KMS-11 (cell line): ENCODE results near the gene KRT8.

Experiments
- H2AFZ ChIP-seq: fragments of 200-600 bp; sonication (generic); 2 replicates; pipeline ENCODE4 v1.6.1; 2016; ENCODE audit warnings: antibody characterized with exemption, mixed run types, low read depth
- H3K27ac ChIP-seq: fragments of 200-600 bp; sonication (generic); 2 replicates; pipeline ENCODE4 v1.6.1; 2016; ENCODE audit warnings: mild to moderate bottlenecking, mixed run types
- H3K27me3 ChIP-seq: fragments of 200-600 bp; sonication (generic); 2 replicates; pipeline ENCODE4 v1.6.1; 2017; ENCODE audit warnings: mild to moderate bottlenecking, low read depth, mixed run types, moderate library complexity; ENCODE audit not compliant: insufficient read depth
- H3K36me3 ChIP-seq: fragments of 200-600 bp; sonication (generic); 2 replicates; pipeline ENCODE4 v1.6.1; 2017; ENCODE audit warnings: mild to moderate bottlenecking, mixed run types; ENCODE audit not compliant: insufficient read depth
- H3K4me1 ChIP-seq: fragments of 200-600 bp; sonication (generic); 2 replicates; pipeline ENCODE4 v1.6.1; 2016; ENCODE audit warnings: mild to moderate bottlenecking, low read depth, mixed run types; ENCODE audit not compliant: poor library complexity, severe bottlenecking
- H3K4me2 ChIP-seq: fragments of 200-600 bp; sonication (generic); 2 replicates; pipeline ENCODE4 v1.7.0; 2016; ENCODE audit warnings: mild to moderate bottlenecking, mixed run types
- H3K4me3 ChIP-seq: fragments of 200-600 bp; sonication (generic); IDR thresholded peaks from 2 replicates; pipeline ENCODE4 v1.6.1; 2017; ENCODE audit warnings: low read depth, low read length, mixed read lengths; ENCODE audit not compliant: insufficient read depth
- H3K79me2 ChIP-seq: fragments of 200-600 bp; sonication (generic); 2 replicates; pipeline ENCODE4 v1.6.1; 2016; ENCODE audit warnings: low read depth, mixed run types; ENCODE audit not compliant: insufficient read depth
- H3K9ac ChIP-seq: fragments of 200-600 bp; sonication (generic); 2 replicates; pipeline ENCODE4 v1.6.1; 2016; ENCODE audit warnings: mild to moderate bottlenecking, mixed run types
- H4K20me1 ChIP-seq: fragments of 200-600 bp; sonication (generic); 2 replicates; pipeline ENCODE4 v1.6.1; 2016; ENCODE audit warnings: mild to moderate bottlenecking, mixed run types; ENCODE audit not compliant: insufficient read depth
- CTCF ChIP-seq: fragments of 200-600 bp; sonication (generic); conservative IDR thresholded peaks from 2 replicates; pipeline ENCODE4 v1.6.1; 2017; ENCODE audit warnings: low read depth, mild to moderate bottlenecking, antibody characterized with exemption, low read length, moderate library complexity, mixed read lengths

Gene KRT8

GRCh38 chr12:52951126-52951525 is 46.2 kb upstream of the KRT8 start:
- Histone ChIP-seq H3K4me3 (no peak overlapping the region), H3K9ac (no peak overlapping the region), H3K27ac (no peak overlapping the region)

GRCh38 chr12:52950553-52950952 is 45.7 kb upstream of the KRT8 start:
- Histone ChIP-seq H3K79me2 (no peaks in the 10 kb centered on the region), H3K4me3 (no peak overlapping the region), H3K4me1 (no peaks in the 10 kb centered on the region), H2AFZ (no peak overlapping the region), H4K20me1 (no peaks in the 10 kb centered on the region), H3K36me3 (no peaks in the 10 kb centered on the region), H3K27ac (no peak overlapping the region), H3K27me3 (no peaks in the 10 kb centered on the region; the same call in 1 of the 2 replicates), H3K9ac (no peak overlapping the region), H3K4me2 (no peak overlapping the region)
- TF ChIP-seq CTCF = no peak

More at GRCh38 chr12:52951126-52951525, 46.2 kb upstream of the KRT8 start:
- Histone ChIP-seq H3K4me1 (no peaks in the 10 kb centered on the region), H3K27me3 (no peaks in the 10 kb centered on the region; the same call in 1 of the 2 replicates), H3K36me3 (no peaks in the 10 kb centered on the region), H2AFZ (no peak overlapping the region), H3K4me2 (no peak overlapping the region), H3K79me2 (no peaks in the 10 kb centered on the region), H4K20me1 (no peaks in the 10 kb centered on the region)
- TF ChIP-seq CTCF = no peak

GRCh38 chr12:52949413-52950331 is 44.8 kb upstream of the KRT8 start:
- Histone ChIP-seq H3K4me3 (no peak overlapping the region), H3K4me2 (peak overlapping the region; percentile 31; the same call in 1 of the 2 replicates), H3K27me3 (no peaks in the 10 kb centered on the region; the same call in 1 of the 2 replicates), H3K9ac (no peak overlapping the region), H2AFZ (peak overlapping the region; percentile 64; the same call in 1 of the 2 replicates), H3K79me2 (no peaks in the 10 kb centered on the region), H3K27ac (no peak overlapping the region), H3K36me3 (no peaks in the 10 kb centered on the region), H3K4me1 (no peaks in the 10 kb centered on the region), H4K20me1 (no peaks in the 10 kb centered on the region)
- TF ChIP-seq CTCF = no peak

GRCh38 chr12:52947738-52948423 is 43.0 kb upstream of the KRT8 start:
- Histone ChIP-seq H4K20me1 (no peaks in the 10 kb centered on the region), H3K4me2 (no peak overlapping the region), H3K36me3 (no peaks in the 10 kb centered on the region), H3K27me3 (no peaks in the 10 kb centered on the region; the same call in 1 of the 2 replicates), H3K4me1 (no peaks in the 10 kb centered on the region), H3K9ac (no peak overlapping the region), H3K79me2 (no peaks in the 10 kb centered on the region), H3K4me3 (no peak overlapping the region), H3K27ac (no peak overlapping the region), H2AFZ (no peak overlapping the region)
- TF ChIP-seq CTCF = no peak
